Memory B cell (primary cell): ENCODE results near the gene MEST.
"Not testable (repeated sequence)": the region's sequence is repeated elsewhere in the genome, so short reads cannot be mapped to it uniquely, and the experiment has no call there.

Experiments used
- ATAC-seq: fragments of 150-1000 bp; cut with Tn5 transposase; 2 replicates; pipeline ENCODE4 v1.10.0; 2021; ENCODE audit warnings: low read depth, mild to moderate bottlenecking, moderate library complexity
- DNase-seq, 2 donors: peaks; one replicate each; pipeline ENCODE4 v3.0.0; 2022; ENCODE audit warnings: low spot score in 2 of 2
- H3K27ac Mint-ChIP-seq: one replicate; pipeline ENCODE4 v1.8.0; 2022; ENCODE audit warnings: mild to moderate bottlenecking, moderate library complexity, mixed read lengths
- H3K27me3 Mint-ChIP-seq: one replicate; pipeline ENCODE4 v1.8.0; 2022; ENCODE audit warnings: mixed read lengths
- H3K36me3 Mint-ChIP-seq: one replicate; pipeline ENCODE4 v1.8.0; 2022; ENCODE audit warnings: mild to moderate bottlenecking, mixed read lengths
- H3K4me1 Mint-ChIP-seq: one replicate; pipeline ENCODE4 v1.8.0; 2022; ENCODE audit warnings: mixed read lengths
- H3K4me3 Mint-ChIP-seq: one replicate; pipeline ENCODE4 v1.8.0; 2022; ENCODE audit warnings: mild to moderate bottlenecking, moderate library complexity, mixed read lengths
- H3K9me3 Mint-ChIP-seq: one replicate; pipeline ENCODE4 v1.8.0; 2022; ENCODE audit warnings: mixed read lengths

Gene MEST

GRCh38 chr7:130490888-130491804 is 739 bp upstream of the MEST start:
- Mint-ChIP-seq H3K9me3 (no peaks in the 10 kb centered on the region), H3K27ac (no peak overlapping the region), H3K27me3 (peaks cover 11% of the 10 kb centered on the region), H3K4me1 (peaks cover 13% of the 10 kb centered on the region), H3K36me3 (no peaks in the 10 kb centered on the region), H3K4me3 (peak overlapping the region; percentile 66)
- DNase-seq (peak; percentile 31 to 41), ATAC-seq (peak; percentile 33)

GRCh38 chr7:130492523-130493274 is 814 bp downstream of the MEST start:
- Mint-ChIP-seq H3K4me1 (peaks cover 6% of the 10 kb centered on the region), H3K36me3 (no peaks in the 10 kb centered on the region), H3K4me3 (no peak overlapping the region), H3K9me3 (no peaks in the 10 kb centered on the region), H3K27me3 (peaks cover 11% of the 10 kb centered on the region), H3K27ac (no peak overlapping the region)
- no peak for DNase-seq
- no peak for ATAC-seq

- DNase-seq (no peak), ATAC-seq (no peak)
- peaks cover 2% of the 10 kb centered on the region for H3K36me3 Mint-ChIP-seq
- peaks cover 6% of the 10 kb centered on the region for H3K4me1 Mint-ChIP-seq
- H3K9me3 Mint-ChIP-seq, result no peaks in the 10 kb centered on the region
- H3K27me3 Mint-ChIP-seq, result peaks cover 11% of the 10 kb centered on the region
- H3K27ac Mint-ChIP-seq, result no peak overlapping the region
- H3K4me3 Mint-ChIP-seq, result no peak overlapping the region
Measured at GRCh38 chr7:130493275-130493873, 1.5 kb downstream of the MEST start.

GRCh38 chr7:130494431-130494858 is 2.6 kb downstream of the MEST start:
- peaks cover 6% of the 10 kb centered on the region for H3K4me1 Mint-ChIP-seq
- no peak overlapping the region for H3K4me3 Mint-ChIP-seq
- H3K27me3 Mint-ChIP-seq, result peaks cover 11% of the 10 kb centered on the region
- H3K36me3 Mint-ChIP-seq, result peaks cover 2% of the 10 kb centered on the region
- ATAC-seq (no peak), DNase-seq (no peak)
- no peaks in the 10 kb centered on the region for H3K9me3 Mint-ChIP-seq
- no peak overlapping the region for H3K27ac Mint-ChIP-seq

GRCh38 chr7:130500463-130500862 is 8.6 kb downstream of the MEST start:
- no peak for ATAC-seq
- Mint-ChIP-seq H3K4me3 (no peak overlapping the region), H3K27me3 (no peaks in the 10 kb centered on the region), H3K27ac (no peak overlapping the region), H3K9me3 (no peaks in the 10 kb centered on the region), H3K36me3 (peaks cover 20% of the 10 kb centered on the region), H3K4me1 (no peaks in the 10 kb centered on the region)
- DNase-seq, result no peak

- no peak overlapping the region for H3K4me3 Mint-ChIP-seq
- DNase-seq, result no peak
- H3K27me3 Mint-ChIP-seq, result no peaks in the 10 kb centered on the region
- peaks cover 20% of the 10 kb centered on the region for H3K36me3 Mint-ChIP-seq
- no peaks in the 10 kb centered on the region for H3K9me3 Mint-ChIP-seq
- no peaks in the 10 kb centered on the region for H3K4me1 Mint-ChIP-seq
- H3K27ac Mint-ChIP-seq, result no peak overlapping the region
- no peak for ATAC-seq
Measured at GRCh38 chr7:130500910-130501309, 9.0 kb downstream of the MEST start.

- Mint-ChIP-seq H3K9me3 (no peaks in the 10 kb centered on the region), H3K36me3 (peaks cover 33% of the 10 kb centered on the region), H3K4me3 (no peak overlapping the region), H3K27ac (no peak overlapping the region), H3K4me1 (no peaks in the 10 kb centered on the region), H3K27me3 (no peaks in the 10 kb centered on the region)
- no peak for ATAC-seq
- DNase-seq, result no peak
Measured at GRCh38 chr7:130505753-130506152, 13.9 kb downstream of the MEST start.

GRCh38 chr7:130506358-130506757 is 14.5 kb downstream of the MEST start:
- no peak overlapping the region for H3K27ac Mint-ChIP-seq
- H3K4me1 Mint-ChIP-seq, result no peaks in the 10 kb centered on the region
- no peak overlapping the region for H3K4me3 Mint-ChIP-seq
- no peak for ATAC-seq
- no peak for DNase-seq
- H3K9me3 Mint-ChIP-seq, result no peaks in the 10 kb centered on the region
- H3K27me3 Mint-ChIP-seq, result no peaks in the 10 kb centered on the region
- H3K36me3 Mint-ChIP-seq, result peaks cover 33% of the 10 kb centered on the region

- H3K9me3 Mint-ChIP-seq, H3K27ac Mint-ChIP-seq, H3K27me3 Mint-ChIP-seq, H3K4me1 Mint-ChIP-seq, ATAC-seq, DNase-seq, H3K4me3 Mint-ChIP-seq: not testable (repeated sequence)
- peaks cover 11% of the 10 kb centered on the region for H3K36me3 Mint-ChIP-seq
Measured at GRCh38 chr7:130512038-130512437, 20.2 kb downstream of the MEST start.

GRCh38 chr7:130513447-130513846 is 21.6 kb downstream of the MEST start:
- Mint-ChIP-seq H3K27ac (no peak overlapping the region), H3K9me3 (no peaks in the 10 kb centered on the region), H3K27me3 (no peaks in the 10 kb centered on the region), H3K4me1 (no peaks in the 10 kb centered on the region), H3K36me3 (peaks cover 2% of the 10 kb centered on the region), H3K4me3 (no peak overlapping the region)
- no peak for ATAC-seq
- DNase-seq, result no peak

GRCh38 chr7:130515315-130516040 is 23.6 kb downstream of the MEST start:
- Mint-ChIP-seq H3K27ac (no peak overlapping the region), H3K4me1 (no peaks in the 10 kb centered on the region), H3K27me3 (no peaks in the 10 kb centered on the region), H3K9me3 (no peaks in the 10 kb centered on the region), H3K4me3 (no peak overlapping the region), H3K36me3 (no peaks in the 10 kb centered on the region)
- ATAC-seq (no peak), DNase-seq (no peak)

GRCh38 chr7:130521258-130521951 is 29.5 kb downstream of the MEST start:
- Mint-ChIP-seq H3K4me3 (no peak overlapping the region), H3K9me3 (no peaks in the 10 kb centered on the region), H3K27ac (no peak overlapping the region), H3K36me3 (no peaks in the 10 kb centered on the region), H3K4me1 (no peaks in the 10 kb centered on the region), H3K27me3 (no peaks in the 10 kb centered on the region)
- DNase-seq (no peak), ATAC-seq (no peak)

- not testable (repeated sequence) for H3K36me3 Mint-ChIP-seq, H3K27ac Mint-ChIP-seq, H3K9me3 Mint-ChIP-seq, H3K4me3 Mint-ChIP-seq, H3K27me3 Mint-ChIP-seq, DNase-seq, H3K4me1 Mint-ChIP-seq, ATAC-seq
Measured at GRCh38 chr7:130523519-130524125, 31.7 kb downstream of the MEST start.
